H9 (cell line): ENCODE measurements around the gene TCF4. TPM values are rescaled to one million over a fixed set of nuclear protein-coding genes. Genes with fewer than 3 reads are reported as not detected.
A peak's percentile ranks its signal among the peaks of the same experiment; 100 is the strongest.

Experiments
- DNase-seq: peaks from one replicate; pipeline ENCODE4 v3.0.0-alpha.2; 2017
- H2AFZ ChIP-seq: one replicate; pipeline ENCODE4 v1.6.1; 2013; ENCODE audit warnings: mild to moderate bottlenecking, low read length, control low read depth, moderate library complexity
- H2AK5ac ChIP-seq: 2 replicates; pipeline ENCODE4 v1.6.1; 2013; ENCODE audit warnings: low read length, control low read depth, mixed read lengths; ENCODE audit not compliant: insufficient read length
- H2BK120ac ChIP-seq: one replicate; pipeline ENCODE4 v1.6.1; 2013; ENCODE audit warnings: low read depth, mild to moderate bottlenecking, low read length, control low read depth, inconsistent platforms; ENCODE audit not compliant: poor library complexity, severe bottlenecking
- H2BK12ac ChIP-seq: 2 replicates; pipeline ENCODE4 v1.6.1; 2013; ENCODE audit warnings: low read length, control low read depth, mixed read lengths, low read depth; ENCODE audit not compliant: insufficient read length
- H2BK15ac ChIP-seq: 2 replicates; pipeline ENCODE4 v1.6.1; 2013; ENCODE audit warnings: low read depth, low read length, control low read depth
- H2BK20ac ChIP-seq: one replicate; pipeline ENCODE4 v1.6.1; 2013; ENCODE audit warnings: low read depth, mild to moderate bottlenecking, low read length, control low read depth, inconsistent platforms; ENCODE audit not compliant: poor library complexity, severe bottlenecking
- H2BK5ac ChIP-seq: 2 replicates; pipeline ENCODE4 v1.6.1; 2013; ENCODE audit warnings: low read length, control low read depth, mixed read lengths; ENCODE audit not compliant: insufficient read length
- H3K14ac ChIP-seq: 2 replicates; pipeline ENCODE4 v1.6.1; 2013; ENCODE audit warnings: low read length, control low read depth; ENCODE audit not compliant: insufficient read depth
- H3K18ac ChIP-seq: 2 replicates; pipeline ENCODE4 v1.6.1; 2013; ENCODE audit warnings: low read depth, mild to moderate bottlenecking, mixed read lengths, low read length, control low read depth; ENCODE audit not compliant: insufficient read length
- H3K23ac ChIP-seq: 2 replicates; pipeline ENCODE4 v1.6.1; 2013; ENCODE audit warnings: low read length, control low read depth, mixed read lengths, low read depth; ENCODE audit not compliant: insufficient read length
- H3K23me2 ChIP-seq: 2 replicates; pipeline ENCODE4 v1.6.1; 2013; ENCODE audit warnings: low read depth, mild to moderate bottlenecking, mixed read lengths, low read length, control low read depth; ENCODE audit not compliant: insufficient read length, poor library complexity, severe bottlenecking
- H3K27ac ChIP-seq: 2 replicates; pipeline ENCODE4 v1.5.1; 2013; ENCODE audit warnings: low read length, control low read depth, mixed read lengths, low read depth; ENCODE audit not compliant: insufficient read length
- H3K27me3 ChIP-seq: 2 replicates; pipeline ENCODE4 v1.6.1; 2013; ENCODE audit warnings: low read length, control low read depth, inconsistent platforms; ENCODE audit not compliant: insufficient read depth
- H3K4ac ChIP-seq: 2 replicates; pipeline ENCODE4 v1.6.1; 2013; ENCODE audit warnings: low read depth, mild to moderate bottlenecking, control low read depth, inconsistent platforms, low read length, moderate library complexity
- H3K4me1 ChIP-seq: 2 replicates; pipeline ENCODE4 v1.6.1; 2013; ENCODE audit warnings: low read length, control low read depth, inconsistent platforms; ENCODE audit not compliant: insufficient read depth
- H3K4me2 ChIP-seq: 2 replicates; pipeline ENCODE4 v1.6.1; 2013; ENCODE audit warnings: low read length, control low read depth, mixed read lengths; ENCODE audit not compliant: insufficient read length, insufficient read depth
- H3K56ac ChIP-seq: 2 replicates; pipeline ENCODE4 v1.6.1; 2013; ENCODE audit warnings: low read depth, mild to moderate bottlenecking, mixed read lengths, low read length, control low read depth; ENCODE audit not compliant: insufficient read length
- H3K79me1 ChIP-seq: 2 replicates; pipeline ENCODE4 v1.6.1; 2013; ENCODE audit warnings: low read depth, mild to moderate bottlenecking, moderate library complexity, low read length, control low read depth, inconsistent platforms; ENCODE audit not compliant: insufficient read depth, poor library complexity, severe bottlenecking
- H3K79me2 ChIP-seq: 2 replicates; pipeline ENCODE4 v1.6.1; 2013; ENCODE audit warnings: low read length, control low read depth, inconsistent platforms; ENCODE audit not compliant: insufficient read depth
- H3K9ac ChIP-seq: 2 replicates; pipeline ENCODE4 v1.6.1; 2013; ENCODE audit warnings: low read length, control low read depth, mixed read lengths; ENCODE audit not compliant: insufficient read length; ENCODE audit errors: extremely low read depth
- H3K9me3 ChIP-seq: one replicate; pipeline ENCODE4 v1.6.1; 2013; ENCODE audit warnings: low read depth, low read length, inconsistent platforms; ENCODE audit not compliant: control insufficient read depth
- H3T11ph ChIP-seq: one replicate; pipeline ENCODE4 v1.6.1; 2013; ENCODE audit warnings: mild to moderate bottlenecking, low read length, control low read depth, inconsistent platforms
- H4K20me1 ChIP-seq: one replicate; pipeline ENCODE4 v1.6.1; 2013; ENCODE audit not compliant: control insufficient read depth, insufficient read length, insufficient read depth
- H4K5ac ChIP-seq: 2 replicates; pipeline ENCODE4 v1.6.1; 2013; ENCODE audit warnings: low read depth, mild to moderate bottlenecking, mixed read lengths, low read length, control low read depth; ENCODE audit not compliant: insufficient read length
- H4K8ac ChIP-seq: replicated peaks from 2 replicates; pipeline ENCODE4 v1.6.1; 2013; ENCODE audit warnings: low read length, control low read depth, mixed read lengths, low read depth; ENCODE audit not compliant: insufficient read length
- H4K91ac ChIP-seq: 2 replicates; pipeline ENCODE4 v1.6.1; 2013; ENCODE audit warnings: low read depth, mild to moderate bottlenecking, moderate library complexity, mixed read lengths, low read length, control low read depth; ENCODE audit not compliant: insufficient read length
- H3K27ac Mint-ChIP-seq, 3 experiments: 2 replicates in 2 of 3; 3 replicates in 1 of 3; pipeline ENCODE4 v1.8.0; 2020 to 2021; ENCODE audit warnings: mixed read lengths in 3 of 3, mild to moderate bottlenecking in 1 of 3, moderate library complexity in 1 of 3
- H3K27me3 Mint-ChIP-seq: 2 replicates; pipeline ENCODE4 v1.8.0; 2021; ENCODE audit warnings: low read depth, mild to moderate bottlenecking, moderate library complexity, mixed read lengths
- H3K36me3 Mint-ChIP-seq, 3 experiments: 2 replicates in 2 of 3; 3 replicates in 1 of 3; pipeline ENCODE4 v1.8.0; 2020 to 2021; ENCODE audit warnings: low read depth in 3 of 3, mixed read lengths in 3 of 3; ENCODE audit not compliant: insufficient read depth in 1 of 3
- H3K4me1 Mint-ChIP-seq, 2 experiments: 2 replicates each; pipeline ENCODE4 v1.8.0; 2020; ENCODE audit warnings: mixed read lengths in 2 of 2
- H3K4me3 Mint-ChIP-seq, 2 experiments: 2 replicates in 1 of 2; 3 replicates in 1 of 2; pipeline ENCODE4 v1.8.0; 2020 to 2021; ENCODE audit warnings: mild to moderate bottlenecking in 2 of 2, mixed read lengths in 2 of 2, moderate library complexity in 1 of 2
- H3K9me3 Mint-ChIP-seq, 2 experiments: 2 replicates in 1 of 2; 3 replicates in 1 of 2; pipeline ENCODE4 v1.8.0; 2020; ENCODE audit warnings: mild to moderate bottlenecking in 2 of 2, mixed read lengths in 2 of 2, moderate library complexity in 1 of 2
- CTCF ChIP-seq: fragments of 200-600 bp; sonication (generic); conservative IDR thresholded peaks from 3 replicates; pipeline ENCODE4 v1.8.0; 2021; ENCODE audit warnings: antibody characterized with exemption, mild to moderate bottlenecking
- WGBS: extraction: QIAGEN DNeasy Blood & Tissue Kit; methylation state at CpG from one replicate; pipeline ENCODE4 v1.1.7; 2013; ENCODE audit warnings: missing lambda C conversion rate, low lambda C conversion rate, mixed read lengths; ENCODE audit not compliant: insufficient read length; ENCODE audit errors: extremely low coverage; 5-methylcytosine and 5-hydroxymethylcytosine counted together
- total RNA-seq: library from RNA; stranded (reverse); gene quantifications from 2 replicates; pipeline ENCODE4 v1.2.1, GENCODE V29; 2021

TCF4 gene
- total RNA-seq, 1 experiment from 2014 or later = 99.4 TPM

GRCh38 chr18:55489034-55489986, 98.7 kb downstream of the TCF4 start:
- peak overlapping the region; percentile 31 for H3K4me2 ChIP-seq
- no peaks in the 10 kb centered on the region for H3K23me2 ChIP-seq
- H3K27ac Mint-ChIP-seq = peak overlapping the region; percentile 3 to 98 (median 92)

More at GRCh38 chr18:55489034-55489986, 98.7 kb downstream of the TCF4 start:
- no CpG with 5 or more reads among the region's 10 CpGs for WGBS
- Histone ChIP-seq H3K79me1 (peaks cover 4% of the 10 kb centered on the region), H3K79me2 (peaks cover 15% of the 10 kb centered on the region; the same call in 1 of the 2 replicates), H3K27me3 (no peaks in the 10 kb centered on the region), H2BK20ac (no peak overlapping the region), H3K27ac (peak overlapping the region; percentile 86), H4K8ac (no peak overlapping the region), H3K18ac (peak overlapping the region; percentile 86), H3K23ac (no peak overlapping the region), H3K9me3 (no peaks in the 10 kb centered on the region), H3T11ph (peak overlapping the region; percentile 46), H2AK5ac (peak overlapping the region; percentile 98), H3K56ac (no peak overlapping the region), H4K20me1 (no peaks in the 10 kb centered on the region), H4K91ac (no peak overlapping the region), H2BK15ac (no peak overlapping the region), H2BK120ac (peak overlapping the region; percentile 50), H2AFZ (no peak overlapping the region), H2BK5ac (peak overlapping the region; percentile 23), H3K9ac (no peak overlapping the region), H4K5ac (peak overlapping the region; percentile 85), H2BK12ac (peak overlapping the region; percentile 51), H3K4me1 (peaks cover 21% of the 10 kb centered on the region; the same call in 1 of the 2 replicates), H3K14ac (peak overlapping the region; percentile 31; the same call in 1 of the 2 replicates), H3K4ac (no peak overlapping the region)
- Mint-ChIP-seq H3K4me1 (peaks cover 60 to 67% of the 10 kb centered on the region in 2 experiments), H3K9me3 (no peaks in the 10 kb centered on the region), H3K4me3 (peak overlapping the region in 1 of 2 experiments; percentile 42; a peak in 3 of 5 replicates), H3K27me3 (peaks cover 1% of the 10 kb centered on the region; the same call in 1 of the 2 replicates), H3K36me3 (no peaks in the 10 kb centered on the region)
- TF ChIP-seq CTCF = no peak
- DNase-seq = peak; percentile 46
